K562 (cell line): ENCODE results near the gene IGSF9. TPM values are rescaled to one million over a fixed set of nuclear protein-coding genes. Genes with fewer than 3 reads are reported as not detected.

Experiments used
- ATAC-seq: fragments of 200-7000 bp; cut with Tn5 transposase; 3 replicates; pipeline ENCODE4 v1.9.1; 2020; ENCODE audit warnings: moderate library complexity
- BruUV-seq: library from RNA; stranded (reverse); fragments of 400-500 nt; replicated peaks from 2 replicates; lab custom pipeline; 2021; lab: Mats Ljungman, UMichigan
- CTCF ChIA-PET: fragments of 300-600 bp; formaldehyde crosslinking; extraction: SDS; loops from one replicate; lab custom pipeline; 2021; ENCODE audit warnings: low intra/inter-chr PET ratio; lab: Yijun Ruan, JAX
- POLR2A ChIA-PET: fragments of 300-600, 350-650 bp; sonication (Branson Sonifier 250); formaldehyde crosslinking; extraction: SDS; loops from one replicate; lab custom pipeline; 2021; ENCODE audit warnings: antibody characterized with exemption, inconsistent platforms; lab: Yijun Ruan, JAX
- DNase-seq, 4 experiments: peaks; one replicate each; pipeline versions ENCODE4 v3.0.0 to v3.0.0-alpha.2; 2011 to 2018; ENCODE audit warnings: low spot score in 3 of 4, mixed read lengths in 3 of 4; ENCODE audit errors: extremely low read depth in 1 of 4
- FAIRE-seq: peaks from 2 replicates; lab custom pipeline; 2011; peaks lifted over from hg19 to GRCh38; lab: Jason Lieb, UNC
- H2AFZ ChIP-seq: 2 replicates; pipeline ENCODE4 v1.6.0; 2011; ENCODE audit warnings: low read depth, low read length, control low read depth, inconsistent platforms
- H3K27ac ChIP-seq: fragments of 200-600 bp; 3 replicates; pipeline ENCODE4 v1.8.0; 2011; ENCODE audit warnings: low read depth, mild to moderate bottlenecking, control low read depth, inconsistent platforms, low read length, moderate library complexity, mixed read lengths; ENCODE audit errors: extremely low read depth
- H3K27me3 ChIP-seq, 2 experiments: fragments of 300-600 bp in 1 of 2; 2 replicates in 1 of 2; 3 replicates in 1 of 2; pipeline versions ENCODE4 v1.6.0 to v1.8.0; 2011; ENCODE audit warnings: inconsistent platforms in 2 of 2, low read length in 2 of 2, mild to moderate bottlenecking in 1 of 2, mixed read lengths in 1 of 2, moderate library complexity in 1 of 2; ENCODE audit not compliant: control insufficient read depth in 2 of 2, insufficient read depth in 2 of 2
- H3K36me3 ChIP-seq: fragments of 300-600 bp; 3 replicates; pipeline ENCODE4 v1.8.0; 2011; ENCODE audit warnings: mild to moderate bottlenecking, low read length, inconsistent platforms; ENCODE audit not compliant: control insufficient read depth, insufficient read depth
- H3K4me1 ChIP-seq, 2 experiments: fragments of 200-600 bp in 1 of 2; replicated peaks in 1 of 2; 2 replicates in 1 of 2; 3 replicates in 1 of 2; pipeline versions ENCODE4 v1.5.1 to v1.8.0; 2011; ENCODE audit warnings: inconsistent platforms in 2 of 2, low read length in 2 of 2, mild to moderate bottlenecking in 1 of 2, mixed read lengths in 1 of 2, moderate library complexity in 1 of 2; ENCODE audit not compliant: control insufficient read depth in 2 of 2, insufficient read depth in 2 of 2
- H3K4me2 ChIP-seq: 2 replicates; pipeline ENCODE4 v1.6.1; 2011; ENCODE audit warnings: low read length, control low read depth, inconsistent platforms, mixed read lengths; ENCODE audit not compliant: insufficient read depth
- H3K4me3 ChIP-seq: fragments of 200-600 bp; sonication (generic), shearing (Covaris generic); 2 replicates; pipeline ENCODE4 v1.5.1; 2016; ENCODE audit warnings: control low read depth, inconsistent platforms
- H3K79me2 ChIP-seq: fragments of 200-600 bp; 3 replicates; pipeline ENCODE4 v1.8.0; 2011; ENCODE audit warnings: low read length, inconsistent platforms; ENCODE audit not compliant: control insufficient read depth, insufficient read depth
- H3K9ac ChIP-seq, 2 experiments: 2 replicates each; pipeline versions ENCODE4 v1.6.0 to v1.6.1; 2011; ENCODE audit warnings: low read depth in 2 of 2, low read length in 2 of 2, control low read depth in 1 of 2, inconsistent platforms in 1 of 2, mild to moderate bottlenecking in 1 of 2, mixed read lengths in 1 of 2; ENCODE audit not compliant: insufficient read depth in 1 of 2
- H3K9me1 ChIP-seq: one replicate; pipeline ENCODE4 v1.6.0; 2011; ENCODE audit warnings: inconsistent platforms, mild to moderate bottlenecking, low read length, moderate library complexity; ENCODE audit not compliant: control insufficient read depth, insufficient read depth
- H3K9me3 ChIP-seq: replicated peaks from 2 replicates; pipeline ENCODE4 v1.5.1; 2011; ENCODE audit warnings: low read depth, low read length, inconsistent platforms; ENCODE audit not compliant: control insufficient read depth, insufficient read depth
- H4K20me1 ChIP-seq: replicated peaks from 2 replicates; pipeline ENCODE4 v1.6.1; 2011; ENCODE audit warnings: low read length, inconsistent platforms, mixed read lengths; ENCODE audit not compliant: control insufficient read depth, insufficient read depth
- ARID1B ChIP-seq: fragments of 450-650 bp; IDR thresholded peaks from 2 replicates; pipeline ENCODE4 v1.6.1; 2016; ENCODE audit warnings: antibody characterized with exemption, mild to moderate bottlenecking, inconsistent platforms
- ATF3 ChIP-seq, 2 experiments: fragments of 450-650 bp in 1 of 2; sonication (generic) in 1 of 2; formaldehyde crosslinking in 1 of 2; IDR thresholded peaks in 1 of 2; conservative IDR thresholded peaks in 1 of 2; 2 replicates each; pipeline versions ENCODE4 v1.6.1 to v1.8.1; 2016 to 2023; ENCODE audit warnings: mild to moderate bottlenecking in 2 of 2, moderate library complexity in 2 of 2, inconsistent platforms in 1 of 2, missing genetic modification reagents in 1 of 2
- C11orf30 ChIP-seq: fragments of 450-650 bp; IDR thresholded peaks from 2 replicates; pipeline ENCODE4 v1.6.1; 2016; ENCODE audit warnings: low read depth, mild to moderate bottlenecking
- CEBPB ChIP-seq: fragments of 450-650 bp; IDR thresholded peaks from 2 replicates; pipeline ENCODE4 v1.6.1; 2016; ENCODE audit warnings: missing genetic modification characterization, missing compliant biosample characterization
- CHCHD3 ChIP-seq: fragments of 250-450 bp; sonication (Bioruptor Pico); IDR thresholded peaks from 2 replicates; pipeline ENCODE4 v2.1.2; 2022; ENCODE audit warnings: mild to moderate bottlenecking
- DPF2 ChIP-seq: fragments of 450-650 bp; IDR thresholded peaks from 2 replicates; pipeline ENCODE4 v1.6.1; 2016
- FOSL1 ChIP-seq: fragments of 200-800 bp; sonication (Bioruptor generic); conservative IDR thresholded peaks from 2 replicates; pipeline ENCODE4 v1.6.1; 2016; ENCODE audit warnings: missing genetic modification characterization, missing compliant biosample characterization
- FOXJ3 ChIP-seq: sonication (generic); formaldehyde crosslinking; IDR thresholded peaks from 2 replicates; pipeline ENCODE4 v1.4.0; 2020; ENCODE audit warnings: mild to moderate bottlenecking, missing genetic modification reagents
- HMG20A ChIP-seq: fragments of 450-650 bp; formaldehyde crosslinking; conservative IDR thresholded peaks from 2 replicates; pipeline ENCODE4 v1.4.0; 2020; ENCODE audit warnings: mild to moderate bottlenecking, mixed read lengths
- MAFF ChIP-seq: IDR thresholded peaks from 2 replicates; pipeline ENCODE4 v1.6.1; 2012; ENCODE audit warnings: low read length, improper control_type of control experiment
- MAFG ChIP-seq: fragments of 450-650 bp; conservative IDR thresholded peaks from 2 replicates; pipeline ENCODE4 v1.6.1; 2016; ENCODE audit warnings: missing genetic modification characterization, missing compliant biosample characterization
- NBN ChIP-seq: fragments of 450-650 bp; IDR thresholded peaks from 2 replicates; pipeline ENCODE4 v1.6.1; 2016; ENCODE audit warnings: low read depth, mild to moderate bottlenecking
- OTX1 ChIP-seq: fragments of 450-650 bp; formaldehyde crosslinking; IDR thresholded peaks from 2 replicates; pipeline ENCODE4 v1.4.0; 2022; ENCODE audit warnings: mild to moderate bottlenecking
- SMARCA4 ChIP-seq: fragments of 450-650 bp; IDR thresholded peaks from 2 replicates; pipeline ENCODE4 v1.6.1; 2016
- SMARCE1 ChIP-seq: fragments of 450-650 bp; IDR thresholded peaks from 2 replicates; pipeline ENCODE4 v1.7.1; 2016; ENCODE audit warnings: mild to moderate bottlenecking
- STAG1 ChIP-seq: sonication (generic); formaldehyde crosslinking; IDR thresholded peaks from 2 replicates; pipeline ENCODE4 v1.5.0; 2020; ENCODE audit warnings: missing genetic modification reagents, borderline replicate concordance
- THAP12 ChIP-seq: fragments of 250-450 bp; sonication (Bioruptor Pico); IDR thresholded peaks from 2 replicates; pipeline ENCODE4 v1.9.0; 2021; ENCODE audit warnings: mild to moderate bottlenecking, inconsistent platforms
- TRIM24 ChIP-seq, 2 experiments: fragments of 450-650 bp; IDR thresholded peaks; 2 replicates each; pipeline ENCODE4 v1.6.1; 2016
- ZHX1 ChIP-seq: fragments of 150-350 bp; conservative IDR thresholded peaks from 2 replicates; pipeline ENCODE4 v1.6.1; 2014; ENCODE audit warnings: low read length
- WGBS: fragments of 100-300 bp; shearing (Covaris generic); methylation state at CpG from one replicate; pipeline ENCODE4 v1.1.6; 2016; ENCODE audit warnings: low coverage, mixed read lengths; ENCODE audit not compliant: insufficient coverage; ENCODE audit errors: missing lambda C conversion rate; 5-methylcytosine and 5-hydroxymethylcytosine counted together
- in situ Hi-C: fragments of 300-500 bp; cut with MboI; formaldehyde crosslinking; loops from 4 replicates; pipeline ENCODE4 v1.15.0; 2018; ENCODE audit warnings: inconsistent platforms, mixed read lengths
- intact Hi-C: fragments of 100-400 bp; cut with micrococcal nuclease; formaldehyde crosslinking; loops from 2 replicates; pipeline ENCODE4 v1.14.2; 2022
- polyA plus RNA-seq, 8 experiments: library from polyadenylated mRNA; depleted of rRNA in 4 of 8; stranded (reverse) in 5 of 8; unstranded in 3 of 8; fragments of >200 nt; fragmentation: Nextera tagmentation in 2 of 8; fragmentation: Illumina TruSeq in 1 of 8; extraction: Ambion mirVana in 2 of 8; extraction: Trizol in 1 of 8; gene quantifications; 2 replicates each; pipeline versions ENCODE4 v1.2.1 to v1.2.3, GENCODE V29; 2011 to 2014; ENCODE audit warnings: inconsistent platforms in 1 of 8, missing spikeins in 1 of 8
- total RNA-seq, 7 experiments: library from RNA; depleted of rRNA in 6 of 7; stranded (reverse); fragments of >200 nt in 6 of 7; fragmentation: Illumina TruSeq in 2 of 7; extraction: Trizol in 2 of 7; gene quantifications; 2 replicates each; pipeline versions ENCODE4 v1.2.1 to v1.2.3, GENCODE V29; 2011 to 2021; ENCODE audit warnings: low replicate concordance in 1 of 7

Gene IGSF9
- total and polyA plus RNA-seq, 9 of the 15 experiments (the other 6 are each of a cell fraction or from before 2014, with no cell fraction given): 0.03 to 0.29 (median 0.07) TPM; not detected in 1

- POLR2A ChIA-PET: interaction anchor here (0.7 to 3.1 kb wide), 5 partner anchors 9 to 82 kb away, joined by 3 to 21 read pairs (median 3); partner anchors contain the start of gene TAGLN2
- in situ Hi-C loops: no loop called here
- no TSS peak for BruUV-seq
- Histone ChIP-seq H3K4me1 (peaks cover 4 to 43% of the 10 kb centered on the region in 2 experiments; a peak in 4 of 5 replicates), H3K27me3 (no peaks in the 10 kb centered on the region; a peak in 1 of 5 replicates), H3K9ac (no peak overlapping the region), H3K9me1 (peaks cover 3% of the 10 kb centered on the region), H3K27ac (peak overlapping the region; percentile 34; the same call in 1 of the 3 replicates), H3K4me3 (no peak overlapping the region), H3K4me2 (peak overlapping the region; percentile 10; the same call in 1 of the 2 replicates), H2AFZ (peak overlapping the region; percentile 8; the same call in 1 of the 2 replicates), H3K36me3 (no peaks in the 10 kb centered on the region), H3K9me3 (no peaks in the 10 kb centered on the region; the same call in 1 of the 2 replicates), H3K79me2 (no peaks in the 10 kb centered on the region), H4K20me1 (no peaks in the 10 kb centered on the region)
- FAIRE-seq: peak; percentile 72
- CTCF ChIA-PET: no interaction called here
- peak in 2 of 4 experiments; percentile 26 to 48 for DNase-seq
- intact Hi-C loops: no loop called here
- WGBS: 10% methylated on average over 4 of the region's 4 CpGs
- ATAC-seq: peak; percentile 30; the same call in 2 of the 3 replicates
- TF ChIP-seq STAG1: no peak
- no peak for TF ChIP-seq FOXJ3 (CRISPR knock-in tag)
- no peak for TF ChIP-seq HMG20A (CRISPR knock-in tag)
- TF ChIP-seq TRIM24 (IDR thresholded peaks at IDR 0.05): peak; percentile 67 to 77
- TF ChIP-seq MAFG (tag): peak; percentile 99
- TF ChIP-seq C11orf30: peak; percentile 99
- peak; percentile 88 for TF ChIP-seq ATF3 (IDR thresholded peaks at IDR 0.05)
- no peak for TF ChIP-seq ATF3 (CRISPR knock-in tag; conservative IDR thresholded peaks at IDR 0.05)
- TF ChIP-seq FOSL1 (tag): peak; percentile 80
- no peak for TF ChIP-seq ZHX1
- no peak for TF ChIP-seq NBN
- TF ChIP-seq THAP12 (CRISPR knock-in tag): no peak
- TF ChIP-seq DPF2: peak; percentile 69
- peak; percentile 91 for TF ChIP-seq MAFF
- 0 out of 2 replicates have a peak, but pooled peaks have one; percentile 43 for TF ChIP-seq SMARCE1
- TF ChIP-seq SMARCA4: peak; percentile 63; the same call in 1 of the 2 replicates
- TF ChIP-seq CHCHD3: no peak
- peak; percentile 96 for TF ChIP-seq CEBPB (tag)
- peak; percentile 55 for TF ChIP-seq ARID1B
- no peak for TF ChIP-seq OTX1
These were observed 65.4 kb downstream of the IGSF9 start for GRCh38 chr1:159879977-159880376.
